IgD-negative memory B cell (primary cell): ENCODE data around the gene ADGRE1. TPM values are rescaled to one million over a fixed set of nuclear protein-coding genes. Genes with fewer than 3 reads are reported as not detected.

ENCODE experiments used
- H3K27ac Mint-ChIP-seq, 3 donors: one replicate each; pipeline ENCODE4 v1.8.0; 2020 to 2022; ENCODE audit warnings: mild to moderate bottlenecking in 3 of 3, mixed read lengths in 3 of 3, moderate library complexity in 1 of 3
- H3K27me3 Mint-ChIP-seq: one replicate; pipeline ENCODE4 v1.8.0; 2021; ENCODE audit warnings: mixed read lengths
- H3K36me3 Mint-ChIP-seq: one replicate; pipeline ENCODE4 v1.8.0; 2020; ENCODE audit warnings: mild to moderate bottlenecking, mixed read lengths
- H3K4me1 Mint-ChIP-seq, 3 donors: one replicate each; pipeline ENCODE4 v1.8.0; 2020 to 2022; ENCODE audit warnings: mixed read lengths in 3 of 3, mild to moderate bottlenecking in 1 of 3
- H3K4me3 Mint-ChIP-seq, 4 donors: one replicate each; pipeline ENCODE4 v1.8.0; 2020 to 2022; ENCODE audit warnings: mild to moderate bottlenecking in 4 of 4, mixed read lengths in 4 of 4, moderate library complexity in 3 of 4
- H3K9me3 Mint-ChIP-seq, 3 donors: one replicate each; pipeline ENCODE4 v1.8.0; 2020 to 2021; ENCODE audit warnings: mixed read lengths in 3 of 3, mild to moderate bottlenecking in 1 of 3
- polyA plus RNA-seq: library from polyadenylated mRNA; unstranded; fragments of 300-500 nt; fragmentation: Illumina TruSeq; gene quantifications from one replicate; pipeline ENCODE4 v1.2.3, GENCODE V29; 2021

Gene ADGRE1
- polyA plus RNA-seq, 1 donor from 2014 or later: 0.06 TPM

DNA sequence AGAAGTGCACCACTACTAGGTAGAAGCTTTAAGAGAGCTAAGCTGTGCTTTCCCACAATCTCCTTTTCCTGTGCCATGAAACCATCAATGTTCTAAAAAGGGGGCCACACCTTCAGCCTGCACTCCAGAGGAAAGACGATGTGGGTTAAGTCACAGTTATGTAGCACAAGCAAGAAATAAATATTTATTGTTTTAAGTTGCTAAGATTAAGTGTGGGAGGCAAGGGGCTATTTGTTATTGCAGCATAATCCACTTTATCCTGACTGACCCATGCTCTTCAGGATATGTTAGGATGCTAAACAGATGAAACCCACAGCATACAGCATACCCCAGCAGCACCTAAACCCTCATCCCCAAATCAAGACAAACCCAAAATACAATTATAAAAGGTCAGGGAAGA, 69.2 kb downstream of the ADGRE1 start:
- Mint-ChIP-seq H3K27me3 (peaks cover 15% of the 10 kb centered on the region), H3K4me1 (no peaks in the 10 kb centered on the region)

DNA sequence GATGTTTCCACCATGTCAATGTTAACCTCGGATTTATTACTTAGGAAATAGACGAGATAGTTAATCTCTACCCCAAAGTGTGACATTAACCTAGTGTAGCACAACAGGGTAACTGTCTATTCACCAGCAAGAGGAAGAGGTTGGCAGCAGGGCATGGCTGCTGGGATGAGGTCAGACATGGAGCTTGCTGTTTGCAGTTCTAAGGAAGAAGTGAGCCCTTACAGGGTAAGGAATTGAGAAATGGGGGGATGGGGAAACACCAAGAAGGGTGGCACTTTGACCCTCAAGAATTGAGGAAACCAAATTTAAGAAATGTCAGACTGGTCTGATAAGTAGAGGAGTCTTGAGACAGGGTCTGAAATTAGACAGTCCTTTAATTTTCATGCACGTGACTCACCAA, 71.4 kb downstream of the ADGRE1 start:
- H3K4me3 Mint-ChIP-seq: no peak overlapping the region
- no peaks in the 10 kb centered on the region for H3K4me1 Mint-ChIP-seq

More for the DNA sequence above, 69.2 kb downstream of the ADGRE1 start:
- no peak overlapping the region for H3K4me3 Mint-ChIP-seq
- no peak overlapping the region for H3K27ac Mint-ChIP-seq
- H3K36me3 Mint-ChIP-seq: no peaks in the 10 kb centered on the region
- H3K9me3 Mint-ChIP-seq: no peaks in the 10 kb centered on the region

DNA sequence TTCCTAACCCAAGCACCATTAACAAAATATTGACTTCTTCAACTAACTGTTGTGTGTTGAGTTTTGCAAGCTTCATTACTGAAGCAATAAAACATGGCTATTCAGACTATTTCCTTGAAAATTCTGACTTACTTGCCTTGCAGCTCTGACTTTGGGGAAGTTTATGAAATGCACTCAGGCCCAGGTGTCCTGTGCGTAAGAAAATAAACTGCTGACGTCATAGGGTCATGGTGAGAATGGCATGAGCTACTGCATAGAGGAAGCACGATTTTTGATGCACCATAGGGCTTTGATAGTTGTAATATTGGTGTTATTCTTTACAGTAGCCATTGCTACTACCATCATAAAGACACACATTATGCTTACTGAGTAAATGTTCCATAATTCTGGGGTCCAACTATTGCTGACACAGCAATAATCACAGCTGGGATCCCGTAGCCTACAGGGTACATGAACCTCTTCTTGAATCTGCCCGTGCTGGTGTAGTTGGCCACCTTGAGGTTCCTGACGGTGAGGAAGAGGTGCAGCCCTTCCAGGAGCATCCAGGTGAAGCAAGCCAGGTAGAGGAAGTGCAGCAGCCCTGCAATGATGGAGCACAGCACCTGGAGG, 76.0 kb downstream of the ADGRE1 start:
- peaks cover 0 to 3% (median 0%) of the 10 kb centered on the region in 3 donors for H3K9me3 Mint-ChIP-seq
- no peaks in the 10 kb centered on the region for H3K4me1 Mint-ChIP-seq
- no peak overlapping the region for H3K27ac Mint-ChIP-seq
- H3K27me3 Mint-ChIP-seq: peaks cover 7% of the 10 kb centered on the region
- H3K4me3 Mint-ChIP-seq: no peak overlapping the region
- H3K36me3 Mint-ChIP-seq: no peaks in the 10 kb centered on the region

More for the DNA sequence above, 71.4 kb downstream of the ADGRE1 start:
- H3K27ac Mint-ChIP-seq: no peak overlapping the region
- H3K36me3 Mint-ChIP-seq: no peaks in the 10 kb centered on the region
- H3K27me3 Mint-ChIP-seq: peaks cover 7% of the 10 kb centered on the region
- peaks cover 0 to 3% (median 0%) of the 10 kb centered on the region in 3 donors for H3K9me3 Mint-ChIP-seq

DNA sequence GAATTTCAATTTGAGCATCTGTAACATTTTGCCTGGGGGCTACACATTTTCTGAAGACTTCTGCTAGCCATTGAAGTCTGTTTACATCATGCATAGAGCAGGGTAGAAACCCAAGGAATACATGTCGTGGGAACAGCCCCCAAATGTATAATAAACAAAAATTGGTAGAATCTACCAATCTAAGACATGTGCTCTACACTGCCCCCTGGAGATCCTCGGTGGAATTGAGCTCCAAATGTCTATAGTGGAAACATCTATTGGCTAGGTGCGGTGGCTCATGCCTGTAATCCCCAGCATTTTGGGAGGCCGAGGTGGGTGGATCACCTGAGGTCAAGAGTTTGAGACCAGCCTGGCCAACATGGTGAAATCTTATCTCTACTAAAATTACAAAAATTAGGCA, 76.6 kb downstream of the ADGRE1 start:
- Mint-ChIP-seq H3K27me3 (peaks cover 5% of the 10 kb centered on the region), H3K9me3 (peaks cover 0 to 3% (median 0%) of the 10 kb centered on the region in 3 donors), H3K4me3 (no peak overlapping the region), H3K27ac (no peak overlapping the region), H3K36me3 (no peaks in the 10 kb centered on the region), H3K4me1 (no peaks in the 10 kb centered on the region)

DNA sequence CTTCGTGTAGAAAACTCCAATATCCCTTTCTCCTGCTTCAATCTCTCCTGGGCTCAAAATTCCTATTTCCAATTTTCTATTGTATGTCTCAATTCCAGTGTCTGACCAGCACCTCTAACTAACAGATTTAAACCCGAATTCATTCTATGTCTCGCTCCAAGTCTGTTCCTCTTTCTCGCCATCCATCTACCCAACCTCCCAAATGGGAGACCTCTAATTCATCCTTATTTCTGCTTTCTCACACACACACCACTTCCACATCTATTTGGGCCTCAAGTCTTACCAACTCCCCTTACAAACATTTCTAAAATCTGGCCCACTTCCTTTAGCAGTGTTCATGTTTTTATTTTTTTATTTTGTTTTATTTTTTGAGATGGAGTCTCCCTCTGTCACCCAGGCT, 80.6 kb downstream of the ADGRE1 start:
- no peak overlapping the region for H3K27ac Mint-ChIP-seq
- H3K27me3 Mint-ChIP-seq: peaks cover 1% of the 10 kb centered on the region
- no peak overlapping the region for H3K4me3 Mint-ChIP-seq
- peaks cover 0 to 2% (median 0%) of the 10 kb centered on the region in 3 donors for H3K9me3 Mint-ChIP-seq
- no peaks in the 10 kb centered on the region for H3K36me3 Mint-ChIP-seq
- H3K4me1 Mint-ChIP-seq: peaks cover 0 to 3% (median 2%) of the 10 kb centered on the region in 3 donors

DNA sequence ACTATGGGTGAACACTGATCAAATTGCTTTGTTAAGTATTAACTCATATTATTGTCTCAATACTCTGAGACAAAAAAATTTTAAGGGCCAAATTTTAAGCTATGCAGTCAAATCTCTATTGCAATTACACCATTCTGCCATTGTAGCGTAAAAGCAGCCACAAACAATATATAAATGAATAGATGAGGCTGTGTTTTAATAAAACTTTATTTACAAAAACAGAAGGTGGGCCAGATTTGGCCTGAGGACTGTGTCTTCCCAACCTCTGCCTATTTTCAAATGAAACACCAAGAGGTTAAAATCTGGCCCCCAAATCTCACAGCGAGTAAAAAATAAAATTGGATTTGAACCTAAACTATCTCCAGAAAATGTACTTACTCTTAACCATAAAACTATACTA, 82.1 kb downstream of the ADGRE1 start:
- Mint-ChIP-seq H3K4me1 (peaks cover 0 to 3% (median 2%) of the 10 kb centered on the region in 3 donors), H3K36me3 (no peaks in the 10 kb centered on the region), H3K4me3 (no peak overlapping the region), H3K27me3 (peaks cover 1% of the 10 kb centered on the region), H3K27ac (no peak overlapping the region), H3K9me3 (peaks cover 0 to 2% (median 0%) of the 10 kb centered on the region in 3 donors)

DNA sequence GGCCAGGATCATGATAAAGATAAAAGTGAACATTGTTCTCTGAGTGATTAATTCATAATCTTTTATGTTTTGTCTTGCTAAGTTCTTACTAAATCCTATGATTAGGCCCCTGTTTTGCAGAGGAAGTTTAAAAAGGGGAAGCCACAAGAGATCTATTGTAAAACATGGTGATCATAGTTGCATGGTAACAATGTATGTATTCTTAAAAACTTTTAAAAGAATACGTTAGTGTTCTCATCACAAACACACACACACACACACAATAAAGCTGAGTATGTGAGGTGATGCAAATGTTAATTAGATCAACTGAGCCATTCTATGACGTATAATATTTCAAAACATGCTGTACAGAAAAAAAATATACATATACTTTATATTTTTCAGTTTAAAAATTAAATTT, 82.6 kb downstream of the ADGRE1 start:
- no peak overlapping the region for H3K27ac Mint-ChIP-seq
- H3K4me1 Mint-ChIP-seq: peaks cover 0 to 3% (median 2%) of the 10 kb centered on the region in 3 donors
- H3K27me3 Mint-ChIP-seq: peaks cover 1% of the 10 kb centered on the region
- no peak overlapping the region for H3K4me3 Mint-ChIP-seq
- no peaks in the 10 kb centered on the region for H3K36me3 Mint-ChIP-seq
- peaks cover 0 to 2% (median 0%) of the 10 kb centered on the region in 3 donors for H3K9me3 Mint-ChIP-seq

DNA sequence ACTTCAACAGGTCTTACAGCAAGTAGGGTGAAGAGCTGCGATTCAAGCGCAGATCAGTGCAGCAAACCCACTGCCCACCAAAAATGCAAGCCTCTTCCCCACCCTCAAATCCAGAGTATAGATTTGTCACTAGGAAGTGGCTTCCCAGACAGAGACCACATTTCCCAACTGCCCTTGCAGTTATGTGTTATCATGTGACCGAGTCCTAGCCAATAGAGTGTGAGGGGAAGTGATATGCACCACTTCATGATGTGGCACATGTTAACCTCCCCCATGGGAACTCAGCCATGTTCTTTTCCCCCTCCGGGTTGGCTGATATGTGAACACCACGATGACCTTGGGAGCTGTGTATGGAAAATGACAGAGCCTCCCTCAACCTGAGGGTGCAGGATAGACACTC, 83.1 kb downstream of the ADGRE1 start:
- Mint-ChIP-seq H3K27ac (no peak overlapping the region), H3K36me3 (no peaks in the 10 kb centered on the region), H3K27me3 (peaks cover 2% of the 10 kb centered on the region), H3K9me3 (peaks cover 0 to 2% (median 0%) of the 10 kb centered on the region in 3 donors), H3K4me1 (peaks cover 0 to 3% (median 2%) of the 10 kb centered on the region in 3 donors), H3K4me3 (no peak overlapping the region)

DNA sequence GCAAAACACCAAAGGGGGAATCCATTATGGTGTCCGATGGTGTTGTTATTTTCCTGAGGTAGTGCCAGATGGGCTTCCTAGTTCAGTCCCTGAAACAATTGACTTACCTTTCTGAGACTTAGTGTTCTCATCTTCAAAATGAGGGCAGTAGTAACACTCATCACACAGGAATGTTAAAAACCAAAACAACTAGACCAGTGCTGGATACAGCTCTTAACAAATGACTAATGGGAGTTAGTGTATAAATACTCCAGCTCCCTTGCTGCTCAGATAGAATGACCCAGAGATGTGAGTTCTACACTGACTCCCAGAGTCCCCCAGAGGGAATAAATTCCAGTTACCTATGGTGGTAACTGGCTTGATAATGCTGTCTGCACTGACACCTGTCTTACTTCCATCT, 84.0 kb downstream of the ADGRE1 start:
- Mint-ChIP-seq H3K4me3 (no peak overlapping the region), H3K9me3 (peaks cover 0 to 4% (median 0%) of the 10 kb centered on the region in 3 donors), H3K36me3 (no peaks in the 10 kb centered on the region), H3K27me3 (peaks cover 4% of the 10 kb centered on the region), H3K4me1 (peaks cover 0 to 3% (median 2%) of the 10 kb centered on the region in 3 donors), H3K27ac (no peak overlapping the region)

DNA sequence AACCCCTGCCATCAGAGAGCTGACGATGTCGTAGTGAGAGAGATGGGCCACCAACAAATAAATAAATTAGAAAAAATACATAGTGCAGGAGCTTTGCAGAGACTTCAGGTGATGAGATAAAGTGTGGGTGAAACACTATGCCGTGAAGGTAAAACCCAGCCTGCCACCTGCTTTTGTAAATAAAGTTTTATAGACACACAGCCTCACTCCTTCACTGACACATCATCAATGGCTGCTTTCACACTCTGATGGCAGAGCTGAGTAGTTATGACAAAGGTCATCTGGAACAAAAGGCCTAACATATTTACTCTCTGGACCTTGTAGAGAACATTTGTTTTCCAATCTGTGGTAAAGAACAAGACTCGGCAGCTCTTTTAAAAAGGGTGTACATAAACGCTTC, 88.8 kb downstream of the ADGRE1 start:
- Mint-ChIP-seq H3K4me3 (no peak overlapping the region), H3K27ac (no peak overlapping the region), H3K36me3 (no peaks in the 10 kb centered on the region), H3K9me3 (peaks cover 7 to 15% (median 9%) of the 10 kb centered on the region in 3 donors), H3K4me1 (no peaks in the 10 kb centered on the region), H3K27me3 (peaks cover 3% of the 10 kb centered on the region)

DNA sequence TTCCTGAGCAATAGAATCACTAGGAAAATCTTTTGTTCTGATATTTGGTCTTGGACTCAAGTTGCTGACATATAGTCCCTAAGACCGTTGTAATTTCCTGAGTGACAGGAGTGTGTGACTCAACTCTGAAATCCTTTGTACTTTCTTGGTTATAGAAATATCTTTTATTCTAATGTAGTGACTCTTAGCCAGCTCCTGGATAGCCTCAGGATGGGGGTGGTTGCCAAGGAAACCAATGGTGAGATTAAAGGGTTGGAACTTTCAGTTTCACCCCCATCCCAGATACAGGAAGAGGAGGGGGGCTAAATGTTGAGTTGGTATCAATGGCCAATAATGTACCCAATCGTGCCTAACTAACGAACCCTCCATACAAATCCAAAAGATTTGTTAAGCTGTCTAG, 92.0 kb downstream of the ADGRE1 start:
- Mint-ChIP-seq H3K27me3 (peaks cover 3% of the 10 kb centered on the region), H3K9me3 (peaks cover 9 to 29% (median 13%) of the 10 kb centered on the region in 3 donors), H3K27ac (no peak overlapping the region), H3K4me3 (no peak overlapping the region), H3K36me3 (peaks cover 3% of the 10 kb centered on the region), H3K4me1 (no peaks in the 10 kb centered on the region)

DNA sequence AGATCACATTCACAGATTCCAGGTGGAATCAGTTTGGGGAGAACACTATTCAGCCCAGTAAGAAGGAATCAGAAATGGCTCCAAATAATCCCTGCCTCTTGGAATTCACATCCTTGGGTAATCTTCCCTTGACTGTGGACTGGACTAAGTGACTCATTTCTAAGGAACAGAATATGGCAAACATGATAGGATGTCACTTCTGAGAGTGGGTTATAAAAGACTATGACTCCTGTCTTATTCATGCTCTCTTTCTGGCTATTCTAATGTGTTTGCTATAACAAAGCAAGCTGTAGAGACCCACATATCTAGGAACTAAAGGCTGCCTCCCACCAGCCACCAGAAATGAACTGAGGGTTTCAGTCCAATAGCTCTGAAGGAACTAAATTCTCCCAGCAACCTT, 96.1 kb downstream of the ADGRE1 start:
- H3K27me3 Mint-ChIP-seq: no peaks in the 10 kb centered on the region
- peaks cover 4 to 28% (median 10%) of the 10 kb centered on the region in 3 donors for H3K9me3 Mint-ChIP-seq

DNA sequence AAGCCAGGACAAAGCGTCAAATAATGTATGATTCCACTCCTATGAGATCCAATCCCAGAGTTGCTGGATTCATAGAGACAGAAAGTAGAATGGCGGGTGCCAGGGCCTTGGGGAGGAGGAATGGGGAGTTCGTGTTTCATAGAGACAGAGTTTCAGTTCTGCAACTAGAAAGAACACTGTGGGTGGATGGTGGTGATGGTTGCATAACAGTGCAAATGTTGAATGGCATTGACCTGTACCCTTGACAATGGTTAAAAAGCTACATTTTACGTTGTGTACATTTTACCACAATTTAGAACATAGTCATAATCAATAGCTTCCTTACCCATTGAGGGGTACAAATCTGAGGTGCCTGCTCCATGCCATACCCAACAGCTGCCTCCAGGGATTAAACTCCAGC, 100.5 kb downstream of the ADGRE1 start:
- H3K4me3 Mint-ChIP-seq: no peak overlapping the region
- no peaks in the 10 kb centered on the region for H3K4me1 Mint-ChIP-seq
- H3K27ac Mint-ChIP-seq: no peak overlapping the region
- no peaks in the 10 kb centered on the region for H3K27me3 Mint-ChIP-seq
- peaks cover 3% of the 10 kb centered on the region for H3K36me3 Mint-ChIP-seq
- peaks cover 4 to 25% (median 10%) of the 10 kb centered on the region in 3 donors for H3K9me3 Mint-ChIP-seq

More for the DNA sequence above, 96.1 kb downstream of the ADGRE1 start:
- H3K4me3 Mint-ChIP-seq: no peak overlapping the region
- H3K4me1 Mint-ChIP-seq: no peaks in the 10 kb centered on the region
- peaks cover 3% of the 10 kb centered on the region for H3K36me3 Mint-ChIP-seq
- no peak overlapping the region for H3K27ac Mint-ChIP-seq

DNA sequence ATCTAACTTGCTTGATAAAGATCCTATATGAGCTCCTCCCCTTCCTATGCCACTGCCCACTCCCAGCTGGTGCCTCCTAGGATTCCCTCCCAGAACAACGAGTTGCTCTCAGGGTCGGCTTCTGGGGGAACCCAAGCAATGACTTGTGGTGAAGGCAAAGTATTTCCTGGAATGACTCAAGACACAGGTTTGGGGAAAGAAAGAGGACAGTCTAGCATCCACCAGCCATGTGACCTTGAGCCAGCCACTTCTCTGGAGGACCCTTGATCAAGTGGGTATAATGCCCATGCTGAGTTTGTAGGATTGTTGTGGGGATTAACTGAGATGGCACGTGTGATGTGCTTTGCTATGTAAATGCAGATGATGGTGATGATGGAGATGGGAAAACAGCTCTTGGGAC, 100.9 kb downstream of the ADGRE1 start:
- Mint-ChIP-seq H3K27me3 (no peaks in the 10 kb centered on the region), H3K4me1 (no peaks in the 10 kb centered on the region), H3K9me3 (peaks cover 2 to 22% (median 9%) of the 10 kb centered on the region in 3 donors), H3K27ac (no peak overlapping the region), H3K4me3 (no peak overlapping the region), H3K36me3 (no peaks in the 10 kb centered on the region)
